ENCODE measurements around the gene SERPINA1. TPM values are rescaled to one million over a fixed set of nuclear protein-coding genes. Genes with fewer than 3 reads are reported as not detected.
"Not testable (repeated sequence)": the region's sequence is repeated elsewhere in the genome, so short reads cannot be mapped to it uniquely, and the experiment has no call there.

Gene SERPINA1
- total and polyA plus RNA-seq, 2 experiments from 2014 or later = 3,480 to 5,074 TPM

- H3K36me3 ChIP-seq (replicated peaks; ENCODE audit: insufficient read depth, low read depth) = no peaks in the 10 kb centered on the region
- WGBS (ENCODE audit: low lambda C conversion rate, missing lambda C conversion rate) = 80% methylated on average over 5 of the region's 5 CpGs
- no peaks in the 10 kb centered on the region for H4K20me1 ChIP-seq (ENCODE audit: insufficient read depth, poor library complexity, severe bottlenecking)
- TF ChIP-seq CTCF (IDR thresholded peaks at IDR 0.05; ENCODE audit: poor library complexity) = no peak
- no peak for TF ChIP-seq EZH2phosphoT487 (IDR thresholded peaks at IDR 0.05; ENCODE audit: low read depth, severe bottlenecking, unreplicated experiment)
- no peak for TF ChIP-seq EZH2 (IDR thresholded peaks at IDR 0.05; ENCODE audit: borderline replicate concordance)
- DNase-seq (ENCODE audit: low spot score) = no peak
- no peaks in the 10 kb centered on the region for H3K9me2 ChIP-seq (replicated peaks; ENCODE audit: insufficient read depth)
- H3K27me3 ChIP-seq = no peaks in the 10 kb centered on the region
- H3K4me2 ChIP-seq = no peak overlapping the region
- H3K27ac ChIP-seq = no peak overlapping the region
- H3K4me3 ChIP-seq = no peak overlapping the region
- no peaks in the 10 kb centered on the region for H3K9me3 ChIP-seq (ENCODE audit: low read depth)
- H3K4me1 ChIP-seq (ENCODE audit: insufficient read depth) = peaks cover 10% of the 10 kb centered on the region
- no peak overlapping the region for H2AFZ ChIP-seq
- no peaks in the 10 kb centered on the region for H3K79me2 ChIP-seq
Observed at GRCh38 chr14:94356379-94357056, 31.9 kb downstream of the SERPINA1 start.

GRCh38 chr14:94355191-94355794 is 33.1 kb downstream of the SERPINA1 start:
- H4K20me1 ChIP-seq (ENCODE audit: insufficient read depth, poor library complexity, severe bottlenecking) = no peaks in the 10 kb centered on the region
- peak overlapping the region; percentile 75 for H3K27ac ChIP-seq
- 22% methylated on average over 15 of the region's 15 CpGs for WGBS (ENCODE audit: low lambda C conversion rate, missing lambda C conversion rate)
- H3K27me3 ChIP-seq = no peaks in the 10 kb centered on the region
- no peaks in the 10 kb centered on the region for H3K36me3 ChIP-seq (replicated peaks; ENCODE audit: insufficient read depth, low read depth)
- H3K9me3 ChIP-seq (ENCODE audit: low read depth) = no peaks in the 10 kb centered on the region
- H3K4me3 ChIP-seq = no peak overlapping the region
- no peaks in the 10 kb centered on the region for H3K9me2 ChIP-seq (replicated peaks; ENCODE audit: insufficient read depth)
- no peaks in the 10 kb centered on the region for H3K79me2 ChIP-seq
- H3K4me1 ChIP-seq (ENCODE audit: insufficient read depth) = peaks cover 10% of the 10 kb centered on the region
- TF ChIP-seq CTCF (IDR thresholded peaks at IDR 0.05; ENCODE audit: poor library complexity) = peak; percentile 52
- TF ChIP-seq EZH2 (IDR thresholded peaks at IDR 0.05; ENCODE audit: borderline replicate concordance) = no peak
- no peak for TF ChIP-seq EZH2phosphoT487 (IDR thresholded peaks at IDR 0.05; ENCODE audit: low read depth, severe bottlenecking, unreplicated experiment)
- DNase-seq (ENCODE audit: low spot score) = peak; percentile 58
- H3K4me2 ChIP-seq = peak overlapping the region; percentile 64
- H2AFZ ChIP-seq = no peak overlapping the region

- Histone ChIP-seq H3K4me2 (no peak overlapping the region), H3K9me2 (replicated peaks; ENCODE audit: insufficient read depth) (no peaks in the 10 kb centered on the region), H2AFZ (no peak overlapping the region), H3K4me1 (ENCODE audit: insufficient read depth) (peaks cover 10% of the 10 kb centered on the region), H3K9me3 (ENCODE audit: low read depth) (no peaks in the 10 kb centered on the region), H3K27ac (peak overlapping the region; percentile 39), H3K36me3 (replicated peaks; ENCODE audit: insufficient read depth, low read depth) (no peaks in the 10 kb centered on the region), H3K27me3 (no peaks in the 10 kb centered on the region), H3K79me2 (no peaks in the 10 kb centered on the region), H3K4me3 (no peak overlapping the region), H4K20me1 (ENCODE audit: insufficient read depth, poor library complexity, severe bottlenecking) (no peaks in the 10 kb centered on the region)
- 99% methylated on average over 3 of the region's 3 CpGs for WGBS (ENCODE audit: low lambda C conversion rate, missing lambda C conversion rate)
- TF ChIP-seq CTCF (IDR thresholded peaks at IDR 0.05; ENCODE audit: poor library complexity) = no peak
- TF ChIP-seq EZH2phosphoT487 (IDR thresholded peaks at IDR 0.05; ENCODE audit: low read depth, severe bottlenecking, unreplicated experiment) = no peak
- DNase-seq (ENCODE audit: low spot score) = no peak
Observed at GRCh38 chr14:94354638-94355185, 33.7 kb downstream of the SERPINA1 start.

GRCh38 chr14:94354190-94354589 is 34.2 kb downstream of the SERPINA1 start:
- not testable (repeated sequence) for H3K27me3 ChIP-seq; H3K9me3 ChIP-seq (ENCODE audit: low read depth); H3K4me1 ChIP-seq (ENCODE audit: insufficient read depth); H3K4me3 ChIP-seq; H2AFZ ChIP-seq; H4K20me1 ChIP-seq (ENCODE audit: insufficient read depth, poor library complexity, severe bottlenecking); H3K27ac ChIP-seq; H3K4me2 ChIP-seq; H3K9me2 ChIP-seq (replicated peaks; ENCODE audit: insufficient read depth); H3K79me2 ChIP-seq; DNase-seq (ENCODE audit: low spot score); H3K36me3 ChIP-seq (replicated peaks; ENCODE audit: insufficient read depth, low read depth)
- WGBS (ENCODE audit: low lambda C conversion rate, missing lambda C conversion rate) = 89% methylated on average over 8 of the region's 8 CpGs
